Testis (tissue), 2 donors: ENCODE measurements around the gene MCRIP1.

Experiments
- CTCF ChIP-seq, 3 experiments: fragments of 450-650 bp in 2 of 3; fragments of 200-600 bp in 1 of 3; sonication (generic) in 1 of 3; IDR thresholded peaks; one replicate each; pipeline ENCODE4 v1.5.1; 2016 to 2019; ENCODE audit warnings: antibody characterized with exemption in 3 of 3, mild to moderate bottlenecking in 2 of 3, moderate library complexity in 1 of 3
- POLR2A ChIP-seq: fragments of 450-650 bp; IDR thresholded peaks from one replicate; pipeline ENCODE4 v1.6.1; 2017; ENCODE audit warnings: antibody characterized with exemption, mild to moderate bottlenecking, moderate library complexity

DNA sequence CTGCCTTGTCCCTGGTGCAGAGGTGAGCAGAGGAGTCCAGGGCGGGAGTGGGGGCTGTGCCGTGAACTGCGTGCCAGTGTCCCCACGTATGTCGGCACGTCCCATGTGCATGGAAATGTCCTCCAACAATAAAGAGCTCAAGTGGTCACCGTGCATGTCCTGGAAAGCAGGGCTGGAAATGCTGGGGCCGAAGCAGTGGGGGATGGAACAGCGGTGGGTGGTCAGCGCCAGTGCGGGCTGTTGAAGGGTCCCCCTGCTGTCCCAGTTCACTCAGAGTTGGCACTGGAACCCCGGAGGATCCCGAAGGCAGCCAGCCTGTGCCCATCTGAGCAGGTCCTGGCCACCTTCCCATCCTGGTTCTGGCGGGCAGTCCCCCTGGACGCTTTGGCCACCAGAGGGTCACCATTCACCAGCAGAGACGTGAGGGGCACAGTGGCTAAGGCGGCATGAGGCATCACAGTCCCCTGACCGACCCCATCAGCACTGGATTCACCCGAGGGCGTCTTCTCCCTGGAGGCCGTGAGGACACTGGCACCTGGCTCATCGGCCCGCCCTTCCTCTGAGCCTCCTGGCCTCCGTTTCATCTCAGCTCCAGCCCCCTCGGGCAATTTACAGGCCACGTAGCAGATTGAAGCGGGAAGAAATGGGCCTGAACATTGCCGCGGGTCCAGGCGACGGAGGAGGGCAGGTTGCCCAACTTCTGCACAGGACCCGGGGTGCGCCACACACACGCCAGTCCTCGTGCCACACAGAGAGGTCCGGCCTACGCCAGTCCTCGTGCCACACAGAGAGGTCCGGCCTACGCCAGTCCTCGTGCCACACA is 19.0 kb downstream of the MCRIP1 start:
- TF ChIP-seq CTCF (IDR thresholded peaks at IDR 0.05), result no peak
- TF ChIP-seq POLR2A, result no peak
